Measurements from ENCODE around the gene ATXN7L2.
"Not testable (repeated sequence)": the region's sequence is repeated elsewhere in the genome, so short reads cannot be mapped to it uniquely, and the experiment has no call there.

Gene ATXN7L2, protein sequence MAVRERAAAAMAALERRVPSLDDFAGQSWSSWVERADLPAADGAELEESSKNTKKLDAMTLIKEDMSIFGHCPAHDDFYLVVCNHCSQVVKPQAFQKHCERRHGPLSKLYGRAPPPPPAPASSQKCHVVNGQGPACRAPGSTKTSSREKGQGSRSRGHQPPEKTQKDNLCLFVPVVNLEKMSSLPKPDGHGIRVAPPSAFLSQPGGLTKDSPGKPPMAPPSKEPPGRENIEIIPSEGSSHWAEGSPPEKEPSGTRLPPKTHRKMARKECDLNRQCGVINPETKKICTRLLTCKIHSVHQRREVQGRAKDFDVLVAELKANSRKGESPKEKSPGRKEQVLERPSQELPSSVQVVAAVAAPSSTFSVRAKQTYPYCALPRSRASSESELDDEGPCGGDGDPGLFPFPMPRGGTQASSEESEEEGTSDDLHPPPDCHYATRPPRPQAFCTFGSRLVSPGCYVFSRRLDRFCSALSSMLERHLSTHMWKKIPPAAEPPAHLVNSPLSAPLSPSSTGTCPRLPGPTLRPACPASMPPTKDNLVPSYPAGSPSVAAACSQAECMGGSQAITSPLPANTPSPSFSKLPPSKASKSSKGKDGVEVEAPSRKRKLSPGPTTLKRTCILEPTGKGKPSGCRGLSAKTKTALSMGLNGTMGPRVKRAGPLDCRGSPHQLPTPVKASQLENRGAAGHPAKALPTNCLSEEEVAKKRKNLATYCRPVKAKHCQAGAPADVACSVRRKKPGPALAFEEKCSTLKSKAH

DNA sequence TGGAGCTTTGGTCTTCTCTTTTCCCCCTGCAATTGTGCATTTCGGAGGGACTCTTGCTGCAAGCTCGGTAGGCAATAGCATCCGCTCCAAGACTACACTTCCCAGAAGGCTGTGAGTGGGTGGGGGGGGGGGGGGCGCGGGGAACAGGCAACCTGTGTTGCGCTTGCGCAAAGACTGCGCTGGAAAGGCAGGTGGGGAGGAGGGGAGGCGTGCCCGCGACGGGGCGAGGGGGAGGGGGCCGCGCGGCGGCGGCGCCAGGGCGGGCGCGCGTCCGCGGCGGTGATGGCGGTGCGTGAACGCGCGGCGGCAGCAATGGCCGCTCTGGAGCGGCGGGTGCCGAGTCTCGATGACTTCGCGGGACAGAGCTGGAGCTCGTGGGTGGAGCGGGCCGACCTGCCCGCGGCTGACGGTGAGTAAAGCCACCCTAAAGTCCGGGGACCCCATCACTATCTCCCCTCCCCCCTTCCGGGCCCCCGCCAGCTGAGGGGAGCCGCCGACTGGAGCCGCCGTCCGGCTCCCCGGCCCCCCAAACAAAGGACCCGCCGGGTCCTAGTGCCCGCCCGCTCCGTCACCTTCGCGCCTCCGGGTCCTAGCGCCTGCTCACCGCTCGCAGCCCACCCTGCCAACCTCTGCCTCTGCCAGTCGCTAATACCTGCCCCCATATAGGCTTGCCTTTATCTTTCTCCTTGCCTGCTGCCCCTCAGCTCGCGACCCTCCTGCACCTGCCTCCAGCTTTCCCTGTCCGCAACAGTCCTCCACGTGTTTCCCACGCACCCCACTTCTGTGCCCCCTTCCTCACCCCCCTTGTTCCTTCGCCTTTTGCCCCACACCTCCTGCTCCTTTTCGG is at the start of gene ATXN7L2:
TSS of gene ATXN7L2 (plus strand) at position 234 of the 847 bp plus-strand sequence. CDS start at position 283, 49 bp downstream.
- DNase-seq (ENCODE audit: low read depth, low spot score), result peak; percentile 83

DNA sequence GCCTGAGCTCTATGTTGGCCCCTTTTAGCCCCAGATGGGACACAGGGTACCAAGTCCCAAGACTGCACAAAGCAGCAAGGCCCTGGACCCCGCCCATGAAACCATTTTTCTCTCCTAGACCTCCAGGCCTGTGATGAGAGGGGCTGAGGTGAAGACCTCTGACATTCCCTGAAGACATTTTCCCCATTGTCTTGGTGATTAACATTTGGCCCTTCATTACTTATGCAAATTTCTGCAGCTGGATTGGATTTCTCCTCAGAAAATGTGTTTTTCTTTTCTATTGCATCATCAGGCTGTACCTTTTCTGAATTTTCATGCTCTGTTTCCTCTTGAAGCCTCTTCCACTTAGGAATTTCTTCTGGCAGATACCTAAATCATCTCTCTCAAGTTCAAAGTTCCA is 49.2 kb upstream of the ATXN7L2 start:
- DNase-seq (ENCODE audit: low read depth, low spot score), result no peak

DNA sequence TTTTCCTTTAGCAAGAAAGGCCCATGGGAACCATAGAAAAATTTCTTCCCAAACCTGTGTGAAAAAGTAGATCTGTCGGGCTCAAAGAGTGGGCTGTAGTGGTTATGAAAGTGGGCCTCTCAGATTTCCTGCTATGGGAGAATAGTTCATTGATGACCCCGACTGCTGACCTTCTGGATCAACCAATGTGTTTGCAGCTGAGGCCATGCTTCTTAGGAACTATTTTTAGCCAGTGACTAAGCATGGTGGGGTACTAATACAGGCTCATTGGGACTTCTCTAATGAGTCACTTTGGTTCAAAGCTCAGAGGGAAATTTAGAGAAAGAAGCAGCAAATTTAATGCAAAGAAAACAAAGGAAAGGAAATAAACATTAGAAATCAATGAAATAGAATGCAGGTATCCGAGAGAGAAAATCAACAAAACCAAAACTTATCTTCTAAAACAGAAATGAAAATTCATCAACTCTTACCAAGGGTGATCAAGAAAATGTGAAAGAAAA is 44.9 kb upstream of the ATXN7L2 start:
- no peak for DNase-seq (ENCODE audit: low read depth, low spot score)

DNA sequence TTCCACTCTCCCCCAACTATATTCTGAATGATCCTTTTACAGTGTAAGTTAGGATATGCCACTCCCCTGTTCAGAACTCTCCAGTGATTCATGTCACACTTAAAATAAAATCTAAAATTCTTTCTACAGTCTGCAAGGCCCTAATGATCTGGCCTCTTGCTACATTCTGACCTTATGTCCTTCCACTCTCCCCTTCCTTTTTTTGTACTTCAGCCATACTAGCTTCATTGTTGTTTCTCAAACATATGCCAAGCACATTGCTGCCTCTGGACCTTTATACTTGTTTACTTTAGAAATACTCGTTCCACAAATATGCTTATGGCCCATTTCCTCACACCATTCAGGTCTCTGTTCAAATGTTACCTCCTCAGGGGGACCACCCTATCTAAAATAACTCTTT is 42.6 kb upstream of the ATXN7L2 start:
- DNase-seq (ENCODE audit: low read depth, low spot score), result no peak

DNA sequence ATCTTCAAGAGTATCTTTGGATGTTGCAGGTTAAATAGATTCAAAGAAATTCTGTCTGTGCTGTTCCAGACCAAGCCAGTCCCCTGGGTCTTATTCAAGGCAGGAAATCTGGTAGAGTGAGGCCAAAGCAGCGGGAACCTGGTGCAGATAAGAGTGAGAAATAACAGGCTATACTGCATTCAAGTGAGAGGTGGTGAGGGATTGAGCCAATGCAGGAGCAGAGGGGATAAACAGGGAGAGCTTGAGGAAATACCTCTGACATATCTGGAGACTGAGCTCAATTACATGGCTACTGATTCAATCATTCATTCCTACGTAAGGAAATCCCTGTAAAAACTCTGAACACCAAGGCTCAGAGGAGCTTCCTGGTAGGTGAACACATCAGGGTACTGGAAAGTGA is 40.2 kb upstream of the ATXN7L2 start:
- DNase-seq (ENCODE audit: low read depth, low spot score), result no peak

DNA sequence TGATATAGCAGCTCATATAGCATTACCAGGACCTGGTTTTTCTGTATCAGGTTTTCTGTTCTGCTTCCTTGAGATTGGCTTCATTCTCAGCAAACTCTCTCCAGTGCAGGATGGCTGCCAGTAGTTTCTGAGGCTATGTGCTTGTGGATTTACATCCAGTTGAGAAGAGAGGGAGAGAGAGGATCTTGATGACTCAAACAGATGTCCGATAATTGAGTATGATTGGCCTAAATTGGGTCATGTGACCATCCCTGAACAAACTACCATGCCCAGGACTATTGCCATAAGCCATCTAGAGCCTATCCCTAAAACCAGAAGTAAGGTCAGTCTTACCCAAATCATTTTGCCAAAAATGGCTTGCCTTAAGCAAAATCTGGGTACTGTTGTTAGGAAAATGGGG is 39.4 kb upstream of the ATXN7L2 start:
- no peak for DNase-seq (ENCODE audit: low read depth, low spot score)

DNA sequence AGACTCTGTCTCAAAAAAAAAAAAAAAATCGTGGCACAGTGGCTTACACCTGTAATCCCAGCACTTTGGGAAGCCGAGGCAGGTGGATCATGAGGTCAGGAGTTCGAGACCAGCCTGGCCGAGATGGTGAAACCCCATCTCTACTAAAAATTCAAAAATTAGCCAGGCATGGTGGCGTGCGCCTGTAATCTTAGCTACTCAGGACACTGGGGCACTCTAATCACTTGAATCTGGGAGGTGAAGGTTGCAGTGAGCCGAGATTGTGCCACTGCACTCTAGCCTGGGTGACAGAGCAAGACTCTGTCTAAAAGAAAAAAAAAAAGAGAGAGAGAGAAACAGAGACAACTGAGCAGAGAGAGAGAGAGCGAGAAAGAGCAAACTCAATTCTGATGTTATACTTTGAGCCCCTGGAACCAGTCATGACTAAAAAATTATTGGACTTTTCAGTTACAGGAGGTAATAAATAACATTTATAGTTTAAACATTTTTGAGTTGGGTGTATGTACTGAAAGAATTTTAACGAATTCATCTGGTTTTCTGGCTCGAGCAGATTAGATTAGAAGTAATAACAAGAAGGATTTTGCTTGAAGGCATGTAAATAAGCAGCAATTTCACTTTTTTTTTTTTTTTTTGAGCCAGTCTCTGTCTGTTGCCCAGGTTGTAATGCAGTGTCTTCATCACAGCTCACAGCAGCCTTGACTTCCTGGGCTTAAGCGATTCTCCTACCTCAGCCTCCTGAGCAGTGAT is 37.6 kb upstream of the ATXN7L2 start:
- not testable (repeated sequence) for DNase-seq (ENCODE audit: low read depth, low spot score)

DNA sequence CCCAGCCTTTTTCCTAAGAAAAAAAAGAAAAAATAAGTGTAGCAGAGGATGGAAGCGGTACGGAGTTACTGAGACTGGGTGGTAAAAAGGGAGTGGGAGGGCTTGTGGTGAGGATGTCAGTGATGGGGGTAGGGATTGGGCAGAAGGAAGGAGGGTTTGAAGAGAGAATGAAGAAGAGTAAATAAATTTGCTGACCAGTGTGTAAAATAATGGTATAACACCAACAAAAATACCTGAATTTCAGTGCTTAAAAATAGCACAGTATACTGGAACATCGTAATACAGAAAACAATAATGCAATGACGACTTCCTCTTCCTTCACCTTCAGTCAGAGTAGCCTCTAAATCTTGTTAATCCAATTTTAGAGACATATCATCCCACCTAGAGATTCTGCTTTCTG is 36.2 kb upstream of the ATXN7L2 start:
- DNase-seq (ENCODE audit: low read depth, low spot score), result no peak

DNA sequence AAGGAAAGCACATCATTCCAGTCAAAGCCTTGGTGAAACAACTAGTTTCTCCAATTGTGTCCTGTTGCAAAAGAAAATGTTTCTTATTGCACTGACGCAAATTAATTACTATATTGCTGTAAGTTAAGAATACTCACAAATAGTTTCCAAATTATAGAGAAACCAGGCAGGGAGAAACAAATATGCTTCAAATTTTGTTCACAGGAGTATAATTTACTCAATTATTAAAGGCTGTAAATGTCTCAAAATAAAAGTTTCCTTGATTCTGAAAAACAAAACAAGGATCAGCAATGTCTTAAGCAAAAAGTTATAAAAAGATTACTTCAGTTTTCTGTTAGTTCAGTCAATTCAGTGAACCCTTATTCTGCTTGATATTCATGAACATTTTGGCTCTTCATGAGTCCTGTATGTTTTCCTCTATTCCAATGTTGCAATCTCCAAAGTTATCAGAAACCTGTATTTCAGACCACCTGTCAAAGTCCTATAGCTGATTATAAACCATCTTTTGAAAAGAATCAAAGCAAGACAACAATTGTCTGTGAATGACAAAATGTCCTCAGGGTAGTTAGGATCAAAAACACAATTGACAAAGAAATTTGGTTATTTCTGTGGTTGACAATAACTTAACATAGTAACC is 29.1 kb upstream of the ATXN7L2 start:
- DNase-seq (ENCODE audit: low read depth, low spot score), result no peak

DNA sequence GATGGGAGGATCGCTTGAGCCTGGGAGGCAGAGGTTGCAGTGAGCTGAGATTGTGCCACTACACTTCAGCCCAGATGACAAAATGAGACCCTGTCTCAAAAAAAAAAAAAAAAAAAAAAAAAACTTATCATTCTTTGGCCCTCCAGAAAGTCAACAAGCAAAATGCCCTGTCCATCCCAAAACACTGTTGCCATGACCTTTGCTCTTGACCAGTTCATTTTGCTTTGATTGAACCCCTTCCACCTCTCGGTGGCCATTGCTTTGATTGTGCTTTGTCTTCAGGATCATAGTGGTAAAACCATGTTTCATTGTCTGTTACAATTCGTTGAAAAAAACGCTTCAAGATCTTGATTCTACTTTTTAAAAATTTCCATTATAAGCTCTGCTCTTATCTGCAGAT is 25.9 kb upstream of the ATXN7L2 start:
- DNase-seq (ENCODE audit: low read depth, low spot score), result no peak

DNA sequence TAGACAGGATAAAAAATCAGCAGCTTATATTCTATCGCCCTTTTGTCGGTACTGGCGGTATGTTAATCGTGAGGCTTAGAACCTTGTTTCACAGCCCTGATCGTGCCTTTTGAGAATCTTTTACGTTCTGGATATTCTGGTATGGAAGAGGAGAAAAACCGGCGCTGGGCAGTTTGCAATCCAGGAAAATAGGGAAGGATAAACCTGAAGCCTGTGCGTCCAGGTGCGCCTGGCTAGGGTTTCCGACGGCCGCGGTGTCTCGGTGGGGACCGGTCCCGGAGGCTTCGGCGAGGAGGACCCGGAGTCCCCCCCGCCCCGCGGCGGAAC is 17.6 kb upstream of the ATXN7L2 start:
- DNase-seq (ENCODE audit: low read depth, low spot score), result no peak

DNA sequence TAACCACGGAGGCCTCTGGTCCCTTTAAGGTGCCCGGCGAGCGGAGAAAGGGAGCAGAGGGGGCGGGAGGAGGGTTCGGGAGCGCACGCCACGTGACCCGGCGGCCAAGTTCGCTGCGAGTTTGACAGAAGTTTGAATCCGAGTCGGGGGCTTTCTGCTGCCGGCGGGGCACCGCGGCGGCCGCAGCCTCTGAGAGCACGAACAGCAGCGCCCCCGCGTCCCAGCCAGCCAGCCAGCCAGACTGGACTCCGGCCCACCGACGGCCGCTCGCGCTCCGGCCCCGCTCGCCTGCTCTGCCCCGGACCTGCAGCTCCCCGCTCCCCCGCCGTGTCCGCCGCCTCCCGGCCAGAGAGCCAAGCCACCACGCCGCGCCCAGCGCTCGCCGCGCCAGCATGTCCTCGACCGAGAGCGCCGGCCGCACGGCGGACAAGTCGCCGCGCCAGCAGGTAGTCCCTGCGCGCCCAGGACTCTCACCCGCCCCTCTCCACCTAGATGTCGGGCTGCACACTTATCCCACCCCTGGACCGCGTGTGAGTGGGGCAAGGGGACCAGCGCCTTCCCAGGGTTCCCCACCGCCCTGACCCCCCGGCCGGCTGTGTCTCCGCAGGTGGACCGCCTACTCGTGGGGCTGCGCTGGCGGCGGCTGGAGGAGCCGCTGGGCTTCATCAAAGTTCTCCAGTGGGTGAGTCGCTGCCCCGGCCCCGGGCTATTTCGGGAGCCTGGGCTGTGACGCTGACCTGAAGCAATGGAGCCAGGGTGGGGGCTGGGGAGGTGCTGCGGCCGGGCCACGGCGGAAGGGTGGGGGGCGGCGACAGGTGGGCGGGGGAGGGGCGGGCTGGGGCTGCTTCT is 17.0 kb upstream of the ATXN7L2 start, which contains the start of gene SYPL2:
TSS of gene SYPL2 (plus strand) at position 95 of the 849 bp plus-strand sequence. CDS start at position 393, 298 bp downstream.
- DNase-seq (ENCODE audit: low read depth, low spot score), result no peak

DNA sequence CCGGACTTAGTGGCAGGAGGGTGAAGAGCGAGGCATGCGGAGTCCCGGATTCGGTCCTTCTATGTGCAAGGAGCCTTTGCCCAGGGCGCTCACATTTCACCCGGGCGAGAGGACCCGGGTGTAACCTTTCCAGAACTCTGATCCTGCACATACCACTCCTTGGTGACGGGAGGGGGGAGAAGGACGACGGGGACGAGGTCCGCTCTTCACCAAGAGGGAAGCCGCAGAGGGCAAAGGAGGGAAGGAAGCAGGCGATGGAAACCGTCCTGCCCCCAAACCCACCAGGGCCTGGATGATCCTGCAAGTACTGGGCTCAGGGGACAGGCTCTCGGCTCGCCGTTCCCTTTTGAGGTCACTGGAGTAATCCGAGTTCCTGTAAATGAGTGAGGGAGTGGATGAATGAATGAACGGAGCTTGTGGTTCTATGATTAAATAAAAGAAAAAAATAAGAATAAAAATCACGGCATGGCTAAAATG is 16.4 kb upstream of the ATXN7L2 start:
- DNase-seq (ENCODE audit: low read depth, low spot score), result no peak

DNA sequence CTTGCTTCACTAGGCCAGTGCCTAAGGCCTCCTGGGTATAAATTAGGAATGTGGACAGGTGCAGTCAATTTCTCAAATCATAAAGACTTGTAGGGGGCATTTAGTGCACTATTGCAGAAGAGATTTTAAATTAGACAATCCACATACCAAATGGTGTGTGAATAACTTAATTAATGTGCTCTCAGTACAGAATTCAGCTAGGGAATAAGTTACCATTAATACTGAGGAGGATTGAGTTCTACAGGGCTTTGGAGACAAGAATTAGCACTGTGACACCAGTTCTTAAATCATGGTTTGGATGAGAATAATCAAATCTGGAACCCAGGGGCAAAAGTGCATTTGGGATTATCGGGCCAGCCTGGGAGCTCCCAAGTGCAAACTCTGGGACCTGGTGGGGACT is 15.6 kb upstream of the ATXN7L2 start:
- no peak for DNase-seq (ENCODE audit: low read depth, low spot score)

DNA sequence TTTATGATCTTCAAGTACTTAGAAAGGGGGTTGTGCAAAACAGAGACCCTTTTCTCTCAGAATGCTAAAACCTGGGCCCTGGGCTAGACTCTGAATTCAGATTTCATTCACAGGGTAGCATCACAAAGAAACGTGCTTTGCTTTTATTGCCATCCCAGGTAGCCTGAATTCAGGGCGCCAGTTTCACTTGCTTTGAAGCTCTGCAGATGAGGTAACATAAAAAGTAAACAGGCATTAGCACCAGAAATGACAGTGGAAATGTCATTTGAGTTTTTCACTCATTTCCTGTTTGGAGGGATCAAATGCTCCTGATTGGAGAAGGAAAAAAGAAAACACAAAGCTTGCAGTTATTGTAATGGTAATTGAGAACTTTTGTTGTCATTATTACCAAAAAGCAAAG is 14.8 kb upstream of the ATXN7L2 start:
- DNase-seq (ENCODE audit: low read depth, low spot score), result no peak

DNA sequence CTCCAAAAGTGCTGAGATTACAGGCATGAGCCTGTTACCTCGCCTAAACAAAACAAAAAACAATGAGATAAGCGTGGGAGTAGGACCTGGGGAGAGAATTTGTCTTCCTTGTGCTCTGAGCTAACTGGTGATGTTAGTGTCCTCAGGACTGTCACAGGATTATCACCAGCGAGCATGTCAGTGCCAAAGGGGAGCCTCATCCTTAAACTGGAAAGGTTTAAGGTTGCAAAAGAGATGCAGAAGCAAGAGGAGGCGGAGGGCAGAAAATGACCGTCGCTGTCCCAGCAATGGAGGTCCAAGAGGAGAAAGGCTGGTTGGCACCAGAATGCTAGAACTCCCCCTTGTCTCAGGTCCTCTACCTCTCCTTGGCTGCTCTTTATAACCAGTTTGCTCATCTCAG is 13.5 kb upstream of the ATXN7L2 start:
- no peak for DNase-seq (ENCODE audit: low read depth, low spot score)

DNA sequence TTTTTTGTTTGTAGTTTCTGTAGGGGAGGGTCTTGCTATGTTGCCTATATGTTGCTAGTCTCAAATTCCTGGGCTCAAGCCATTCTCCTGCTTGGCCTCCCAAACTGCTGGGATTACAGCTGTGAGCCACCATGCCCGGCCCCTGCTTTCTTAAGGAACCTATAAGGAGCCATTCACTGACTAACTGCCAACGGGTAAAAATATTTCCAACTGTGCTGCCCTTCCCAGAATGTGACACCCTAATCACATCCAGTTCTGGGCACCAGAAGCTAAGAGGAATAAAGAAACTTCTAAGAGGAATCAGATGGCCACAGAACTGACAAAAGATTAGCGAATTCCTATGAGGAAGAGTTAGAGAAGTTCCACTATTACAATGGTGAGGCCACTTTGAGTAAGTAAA is 10.9 kb upstream of the ATXN7L2 start:
- no peak for DNase-seq (ENCODE audit: low read depth, low spot score)

DNA sequence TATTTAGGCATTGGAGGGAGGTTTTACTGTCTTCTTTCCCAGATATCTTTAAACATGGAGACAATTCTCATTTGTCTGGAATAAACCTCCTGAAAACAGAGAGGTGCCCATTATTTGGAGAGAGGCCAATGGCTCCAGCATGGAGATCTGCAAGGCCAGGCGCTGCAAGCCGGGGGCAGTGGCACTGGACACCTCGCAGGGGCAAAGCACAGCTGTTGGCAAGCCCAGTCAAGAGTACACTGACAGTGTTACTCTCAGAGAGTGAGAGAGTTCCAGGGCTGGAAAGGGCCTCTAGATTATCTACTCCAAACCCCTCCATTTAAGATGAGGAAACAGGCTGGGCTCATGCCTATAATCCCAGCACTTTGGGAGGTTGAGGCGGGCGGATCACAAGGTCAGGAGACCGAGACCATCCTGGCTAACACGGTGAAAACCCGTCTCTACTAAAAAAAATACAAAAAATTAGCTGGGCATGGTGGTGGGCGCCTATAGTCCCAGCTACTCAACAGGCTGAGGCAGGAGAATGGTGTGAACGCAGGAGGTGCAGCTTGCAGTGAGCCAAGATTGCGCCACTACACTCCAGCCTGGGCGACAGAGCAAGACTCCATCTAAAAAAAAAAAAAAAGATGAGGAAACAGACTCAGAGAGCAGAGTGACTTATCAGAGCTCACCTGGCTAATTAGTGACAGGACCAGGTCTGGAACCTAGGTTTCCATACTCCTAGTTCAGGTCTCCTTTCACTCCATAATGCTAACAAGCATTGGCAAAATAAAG is 10.2 kb upstream of the ATXN7L2 start:
- not testable (repeated sequence) for DNase-seq (ENCODE audit: low read depth, low spot score)

DNA sequence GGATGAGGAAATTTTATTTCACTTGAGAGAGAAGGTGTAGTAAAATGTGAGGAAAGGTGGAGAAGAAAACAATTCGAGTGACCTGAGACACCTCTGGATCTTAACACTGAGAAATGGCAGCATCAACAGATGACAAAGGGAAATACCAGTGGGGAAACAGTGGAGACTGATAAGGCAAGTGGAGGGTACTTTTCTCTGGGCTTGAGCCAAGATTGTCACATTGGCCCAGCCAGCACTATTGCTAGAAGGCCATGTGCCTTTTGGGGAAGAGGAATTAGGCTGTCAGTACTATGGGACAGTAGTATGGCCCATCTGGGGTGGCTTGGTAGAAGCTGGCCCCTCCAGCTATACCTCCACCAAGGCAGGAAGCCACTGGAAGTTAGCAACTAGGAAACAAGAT is 9.0 kb upstream of the ATXN7L2 start:
- no peak for DNase-seq (ENCODE audit: low read depth, low spot score)

Data from activated CD4-positive, CD25-positive, alpha-beta regulatory T cell treated with anti-CD3 and anti-CD28 coated beads, Interleukin-2, amount 50 U/mL, for 16 hours (primary cell).